Aorta (tissue), 5 donors: Measurements from ENCODE around the gene SLC5A1. TPM values are rescaled to one million over a fixed set of nuclear protein-coding genes. Genes with fewer than 3 reads are reported as not detected.
"Not testable (repeated sequence)": the region's sequence is repeated elsewhere in the genome, so short reads cannot be mapped to it uniquely, and the experiment has no call there.

Experiments used
- ATAC-seq: fragments of 200-7000 bp; cut with Tn5 transposase; one replicate; pipeline ENCODE4 v1.9.1; 2022; ENCODE audit warnings: moderate library complexity; ENCODE audit not compliant: low FRiP score
- DNase-seq, 2 donors: peaks; one replicate each; pipeline ENCODE4 v3.0.0-alpha.2; 2020
- H3K27ac ChIP-seq, 2 donors: one replicate each; pipeline ENCODE4 v1.5.1; 2013; ENCODE audit warnings: low read length in 2 of 2, mild to moderate bottlenecking in 2 of 2, moderate library complexity in 2 of 2, control low read depth in 1 of 2, inconsistent platforms in 1 of 2, low read depth in 1 of 2
- H3K27me3 ChIP-seq, 2 donors: one replicate each; pipeline ENCODE4 v1.6.1; 2013; ENCODE audit warnings: control low read depth in 1 of 2, low read length in 1 of 2, mild to moderate bottlenecking in 1 of 2, moderate library complexity in 1 of 2; ENCODE audit not compliant: insufficient read depth in 2 of 2, control insufficient read depth in 1 of 2
- H3K36me3 ChIP-seq, 2 donors: one replicate each; pipeline ENCODE4 v1.6.1; 2013; ENCODE audit warnings: control low read depth in 1 of 2, low read length in 1 of 2, mild to moderate bottlenecking in 1 of 2; ENCODE audit not compliant: insufficient read depth in 2 of 2, control insufficient read depth in 1 of 2
- H3K4me1 ChIP-seq, 2 donors: one replicate each; pipeline ENCODE4 v1.6.1; 2013; ENCODE audit warnings: low read length in 2 of 2, control low read depth in 1 of 2, mild to moderate bottlenecking in 1 of 2, moderate library complexity in 1 of 2; ENCODE audit not compliant: insufficient read depth in 2 of 2, control insufficient read depth in 1 of 2
- H3K4me3 ChIP-seq, 2 donors: one replicate each; pipeline ENCODE4 v1.5.1; 2013; ENCODE audit warnings: low read length in 2 of 2, control low read depth in 1 of 2, mild to moderate bottlenecking in 1 of 2
- H3K9me3 ChIP-seq: one replicate; pipeline ENCODE4 v1.6.1; 2013; ENCODE audit warnings: mild to moderate bottlenecking, low read length; ENCODE audit not compliant: control insufficient read depth
- WGBS, 2 donors: extraction: QIAGEN DNeasy Blood & Tissue Kit; methylation state at CpG; one replicate each; pipeline ENCODE4 v1.1.7; 2013; 5-methylcytosine and 5-hydroxymethylcytosine counted together
- intact Hi-C, 2 donors: fragments of 100-400 bp; cut with DNase I; formaldehyde crosslinking; loops; one replicate each; pipeline versions ENCODE4 v1.14.2 to v1.15.0; 2022
- polyA plus RNA-seq, 2 donors: library from polyadenylated mRNA; stranded (reverse); fragments of 200-250 nt; gene quantifications; one replicate each; pipeline ENCODE4 v1.2.3, GENCODE V29; 2013
- total RNA-seq, 2 donors: library from RNA; stranded (reverse); fragmentation: NEBNext Ultra II Directional; extraction: Animal tissue kit (Norgen Biotek cat#: 25700); gene quantifications; one replicate each; pipeline ENCODE4 v1.2.1, GENCODE V29; 2021
- donor health status: healthy with polysubstance abuse.
- donor health status: Bipolar disorder and iron deficiency.
- donor health status: DM: no; HTN: no; CAD: no.
- donor health status: DM: no; HTN: no; CAD: no.
- donor health status: DM: yes; HTN: yes; CAD: no.

SLC5A1 gene
- total and polyA plus RNA-seq, 4 donors, result 0.69 to 24.0 TPM; not detected in 2

GRCh38 chr22:32154727-32155126, 111.7 kb downstream of the SLC5A1 start:
- H3K27me3 ChIP-seq, DNase-seq, H3K36me3 ChIP-seq, H3K9me3 ChIP-seq, intact Hi-C loops, H3K27ac ChIP-seq, H3K4me3 ChIP-seq, H3K4me1 ChIP-seq, ATAC-seq: not testable (repeated sequence)
- WGBS, 2 donors, result 69 to 77% methylated on average over 4 of the region's 4 CpGs

- DNase-seq, H3K4me3 ChIP-seq, intact Hi-C loops, ATAC-seq, H3K27me3 ChIP-seq, H3K27ac ChIP-seq, H3K36me3 ChIP-seq, H3K9me3 ChIP-seq, H3K4me1 ChIP-seq: not testable (repeated sequence)
- 61 to 67% methylated on average over 5 of the region's 5 CpGs for WGBS, 2 donors
Observed at GRCh38 chr22:32157632-32158031, 114.6 kb downstream of the SLC5A1 start.

- Histone ChIP-seq H3K4me1 (no peaks in the 10 kb centered on the region), H3K36me3 (no peaks in the 10 kb centered on the region), H3K9me3 (no peaks in the 10 kb centered on the region), H3K4me3 (no peak within 1 kb of the TSS), H3K27me3 (no peaks in the 10 kb centered on the region), H3K27ac (no peak within 1 kb of the TSS)
- no peak for ATAC-seq
- intact Hi-C loops, result no loop called here
- WGBS, 2 donors, result 69 to 73% methylated on average over 12 of the region's 12 CpGs
- DNase-seq, result no peak
Observed at GRCh38 chr22:32158712-32159533, 115.9 kb downstream of the SLC5A1 start, which contains the start of gene C22orf42. TSS of gene C22orf42 (minus strand) at chr22:32159303. CDS start at chr22:32159215, 88 bp downstream.

GRCh38 chr22:32160411-32160810, 117.3 kb downstream of the SLC5A1 start:
- H3K9me3 ChIP-seq, H3K4me1 ChIP-seq, H3K27me3 ChIP-seq, DNase-seq, H3K36me3 ChIP-seq, H3K27ac ChIP-seq, ATAC-seq, intact Hi-C loops, H3K4me3 ChIP-seq: not testable (repeated sequence)
- 66 to 67% methylated on average over 5 of the region's 5 CpGs for WGBS, 2 donors

Other genes with a start within 250 kb of the SLC5A1 start
- 100 to 1,000 TPM; 207 to 538 TPM for gene YWHAH, start 98.7 kb upstream of the SLC5A1 start, total RNA-seq
- gene YWHAH, start 98.7 kb upstream of the SLC5A1 start, polyA plus RNA-seq, result 100 to 1,000 TPM in 1 of 2 donors, 10 to 100 TPM in 1; 82.8 to 179 TPM
- not detected for gene C22orf42, start 116.0 kb downstream of the SLC5A1 start, total RNA-seq
- not detected for gene C22orf42, start 116.0 kb downstream of the SLC5A1 start, polyA plus RNA-seq
- gene RFPL2, start 161.8 kb downstream of the SLC5A1 start, total RNA-seq, result not detected
- not detected for gene RFPL2, start 161.8 kb downstream of the SLC5A1 start, polyA plus RNA-seq
- gene SLC5A4, start 212.1 kb downstream of the SLC5A1 start, total RNA-seq, result 1 to 10 TPM; 2.2 to 2.9 TPM
- gene SLC5A4, start 212.1 kb downstream of the SLC5A1 start, polyA plus RNA-seq, result under 1 TPM; 0.10 to 0.88 TPM